Stimulated activated CD4-positive, alpha-beta T cell treated with anti-CD3 and anti-CD28 coated beads, Interleukin-15, amount 100 ng/mL, for 1 hour (primary cell): ENCODE measurements around the gene DDX25.
A peak's percentile ranks its signal among the peaks of the same experiment; 100 is the strongest.

ENCODE experiments used
- DNase-seq, 2 donors: peaks; one replicate each; pipeline ENCODE4 v3.0.0-alpha.2; 2020; ENCODE audit warnings: low read depth in 1 of 2, low spot score in 1 of 2

DDX25 gene

GRCh38 chr11:125933030-125933813 is 28.9 kb downstream of the DDX25 start:
- no peak for DNase-seq

- DNase-seq: no peak
Measured at GRCh38 chr11:125934473-125934872, 30.2 kb downstream of the DDX25 start.

DNA sequence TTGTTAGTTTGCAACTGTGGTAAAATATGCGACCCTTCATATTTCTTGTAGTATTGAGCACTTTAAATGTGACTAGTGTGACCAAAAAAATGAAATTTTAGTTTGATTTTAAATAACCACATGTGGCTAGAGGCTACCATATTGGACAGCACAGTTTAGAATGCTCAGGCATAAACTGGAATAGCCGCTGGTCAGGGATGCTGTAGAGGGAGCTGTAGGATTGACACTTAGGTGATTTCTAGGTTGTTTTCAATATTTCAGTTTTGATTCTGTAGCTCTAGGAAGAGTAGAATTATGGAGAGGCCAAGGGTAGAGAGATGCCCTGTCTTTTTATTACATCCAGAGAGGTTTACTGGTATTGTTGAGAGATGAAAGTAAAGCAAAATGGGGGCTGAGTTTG is 30.7 kb downstream of the DDX25 start:
- DNase-seq: no peak

- DNase-seq: no peak
Measured at GRCh38 chr11:125935618-125936199, 31.4 kb downstream of the DDX25 start.

DNA sequence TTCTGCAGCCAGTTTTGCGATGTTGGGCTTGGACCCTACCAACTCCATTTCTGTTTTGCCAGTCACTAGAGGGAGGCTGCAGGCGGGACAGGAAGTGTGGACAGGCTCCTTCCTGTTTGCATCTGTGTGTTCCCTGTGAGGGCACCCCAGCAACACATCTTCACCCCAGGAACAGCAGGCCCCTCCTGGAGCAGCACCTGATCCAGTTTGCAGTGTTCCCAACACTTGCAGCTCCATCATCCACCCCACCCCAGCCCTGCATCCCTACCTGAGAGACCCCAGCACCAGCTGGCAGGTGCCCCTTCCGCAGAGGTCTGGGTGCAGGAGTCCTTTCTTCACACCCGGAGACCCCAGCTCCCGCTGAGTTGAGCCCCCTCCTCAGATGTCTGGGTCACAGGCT is 34.1 kb downstream of the DDX25 start:
- no peak for DNase-seq

DNA sequence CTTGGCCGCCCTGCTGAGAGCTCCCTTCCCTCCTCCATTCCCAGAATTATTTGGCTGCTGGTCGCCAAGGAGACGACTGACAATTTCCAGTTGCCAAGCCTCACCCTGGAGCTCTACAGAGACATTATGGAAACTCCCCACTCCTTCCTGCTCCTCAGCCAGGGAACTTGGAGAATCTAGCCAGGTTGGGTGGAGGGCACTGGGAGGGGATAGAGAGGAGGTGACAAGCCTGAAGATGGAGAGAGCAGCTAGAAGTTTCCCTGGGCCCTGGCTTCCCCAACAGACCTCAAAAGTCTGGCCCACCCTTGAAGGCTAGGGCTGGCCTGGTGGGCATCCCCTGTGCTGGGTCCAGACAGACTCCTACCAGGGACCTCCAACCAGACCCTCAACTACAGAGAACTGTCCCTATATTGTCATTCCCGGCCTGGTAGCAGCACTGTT is 34.8 kb downstream of the DDX25 start:
- no peak for DNase-seq

DNA sequence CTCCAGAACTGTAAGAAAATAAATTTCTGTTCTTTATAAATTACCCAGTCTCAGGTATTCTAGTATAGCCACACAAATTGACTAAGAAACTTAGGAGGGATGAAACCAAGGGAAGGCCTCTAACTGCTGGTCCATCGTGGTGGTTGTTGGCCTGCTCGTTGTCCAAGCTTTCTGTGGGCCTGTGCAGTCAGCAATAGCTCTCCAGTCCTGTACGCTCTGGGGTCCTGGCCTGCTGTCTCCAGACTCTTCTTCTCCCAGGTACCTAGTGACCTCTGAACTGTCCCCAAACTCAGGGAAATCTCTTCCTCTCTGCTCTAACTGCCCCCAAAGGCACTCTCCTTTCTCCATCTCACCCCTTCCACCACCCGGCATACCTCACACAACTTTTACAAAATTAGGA is 35.8 kb downstream of the DDX25 start:
- DNase-seq: no peak

DNA sequence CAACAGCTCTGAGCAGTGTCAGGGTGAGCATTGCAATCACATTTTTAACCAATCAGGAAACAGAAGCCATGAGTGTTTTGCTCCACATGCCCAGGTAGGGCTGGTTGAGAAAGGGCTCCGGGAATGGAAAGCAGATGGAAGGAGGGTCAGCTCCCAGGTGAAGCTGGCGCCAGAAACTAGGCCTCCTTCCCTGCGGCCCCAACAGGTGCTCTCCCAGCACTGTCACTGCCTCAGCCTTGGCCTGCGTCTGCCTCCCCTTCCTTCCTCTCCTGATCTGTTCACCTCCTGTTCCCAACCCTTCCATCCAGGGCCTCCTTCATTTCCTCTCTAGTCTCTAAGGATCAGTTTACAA is 36.9 kb downstream of the DDX25 start:
- DNase-seq: no peak

DNA sequence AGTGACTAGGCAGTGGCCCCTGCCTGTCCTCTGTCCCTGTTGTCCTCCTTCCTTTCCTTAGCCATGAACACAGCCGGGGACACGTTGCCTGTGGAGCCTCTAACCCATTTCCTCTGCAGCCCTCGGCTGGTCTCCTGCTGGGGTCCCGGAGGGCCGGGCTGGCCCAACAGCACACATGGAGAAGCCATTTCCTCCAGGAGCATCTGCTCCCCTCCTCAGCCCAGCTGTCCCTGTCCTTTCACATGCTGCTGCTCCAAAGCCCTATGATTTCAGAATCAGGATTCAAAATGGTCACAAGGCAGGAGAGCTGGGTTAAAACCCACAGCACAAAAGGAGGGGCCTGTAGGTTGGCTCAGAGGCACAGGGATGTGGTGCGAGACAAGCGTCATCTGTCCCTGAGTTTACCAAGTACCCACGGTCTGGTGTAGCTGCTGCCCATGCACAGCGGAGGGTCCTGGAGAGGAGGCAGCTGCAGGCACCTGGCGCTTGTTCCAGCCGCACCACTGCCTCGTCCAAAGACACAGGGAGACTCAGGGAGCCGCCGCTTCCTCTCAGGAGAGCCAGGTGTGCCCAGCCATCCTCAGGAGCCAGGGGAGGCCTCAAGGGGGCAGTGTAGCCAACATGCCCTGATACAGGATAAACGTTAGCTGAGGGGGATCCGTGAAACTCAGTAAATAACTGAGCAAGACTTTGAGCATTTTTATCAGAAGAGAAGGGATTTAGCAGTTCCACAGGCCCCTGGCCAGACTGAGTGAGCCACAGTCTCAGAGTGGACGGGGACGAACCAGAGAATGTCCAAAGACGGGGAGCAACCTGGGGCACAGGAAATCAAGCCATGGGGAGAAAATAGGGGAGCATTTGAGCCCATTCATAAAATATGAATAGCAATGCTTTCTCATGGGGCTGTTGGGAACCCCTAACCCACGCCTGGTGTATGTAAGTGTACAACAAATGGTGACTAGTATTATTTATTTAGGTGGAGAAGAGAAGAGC is 37.6 kb downstream of the DDX25 start:
- DNase-seq: peak; percentile 7 to 35

DNA sequence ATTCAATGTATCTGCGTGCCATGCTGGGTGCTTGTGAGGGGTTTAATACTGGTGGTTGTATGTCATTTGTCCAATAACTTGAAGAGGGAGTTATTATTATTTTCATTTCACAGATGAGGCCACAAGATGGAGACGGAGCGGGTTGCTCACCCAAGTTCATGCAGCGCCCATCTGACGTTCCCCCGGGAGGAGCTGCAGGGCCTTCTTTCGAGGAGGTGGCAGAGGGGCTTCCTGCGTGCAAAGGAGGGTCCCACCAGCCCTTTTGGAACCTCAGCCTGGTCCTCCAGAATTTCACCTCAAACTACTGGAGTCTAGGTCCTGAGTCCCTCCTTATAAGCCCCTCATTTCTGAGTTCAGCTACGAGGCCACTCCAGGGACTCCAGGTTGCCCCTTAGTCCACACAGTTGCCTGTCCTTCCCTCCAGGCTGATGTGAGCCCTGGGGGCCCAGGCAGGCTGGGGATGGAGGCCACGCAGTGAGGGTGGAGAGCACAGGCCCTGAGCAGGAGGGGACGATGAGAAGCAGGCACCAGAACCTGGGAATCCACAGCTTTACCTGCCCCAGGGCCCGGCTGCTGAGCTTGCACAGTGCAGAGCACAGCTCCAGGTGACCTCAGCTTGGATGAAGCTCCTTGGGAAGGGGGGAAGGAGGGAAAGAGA is 38.6 kb downstream of the DDX25 start:
- no peak for DNase-seq

- no peak for DNase-seq
Measured at GRCh38 chr11:125943661-125944349, 39.5 kb downstream of the DDX25 start.

DNA sequence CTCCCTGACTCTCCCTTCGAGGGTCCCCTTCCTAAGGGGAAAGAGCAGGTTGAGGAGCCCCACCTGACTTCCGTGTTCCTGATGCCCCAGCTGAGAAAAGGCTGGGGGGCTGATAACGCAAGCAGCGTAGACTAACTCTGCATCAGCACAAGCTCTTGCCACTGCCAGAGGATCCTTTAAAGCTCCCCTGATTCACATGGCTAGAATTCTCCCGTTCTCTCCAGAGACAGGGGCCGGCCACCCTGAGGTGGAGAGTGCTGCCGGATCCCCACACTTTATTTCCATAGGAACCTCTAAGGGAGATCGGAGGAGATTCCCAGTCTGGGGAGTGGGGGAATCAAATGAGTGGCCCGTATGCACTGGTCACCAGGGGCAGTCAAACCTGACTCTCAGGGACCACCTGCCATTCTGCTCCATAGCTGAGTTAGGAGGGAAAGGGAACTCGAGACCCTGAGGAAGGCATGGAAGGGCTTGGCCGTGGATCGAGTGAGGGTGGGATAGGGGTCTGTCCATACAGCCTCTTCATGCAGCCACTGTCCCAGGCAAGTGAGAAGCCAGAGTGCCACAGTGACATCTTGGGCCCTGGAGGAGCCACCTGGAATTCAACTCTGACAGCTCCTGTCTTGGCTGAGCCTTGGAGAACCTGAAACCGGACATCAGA is 40.2 kb downstream of the DDX25 start:
- no peak for DNase-seq

DNA sequence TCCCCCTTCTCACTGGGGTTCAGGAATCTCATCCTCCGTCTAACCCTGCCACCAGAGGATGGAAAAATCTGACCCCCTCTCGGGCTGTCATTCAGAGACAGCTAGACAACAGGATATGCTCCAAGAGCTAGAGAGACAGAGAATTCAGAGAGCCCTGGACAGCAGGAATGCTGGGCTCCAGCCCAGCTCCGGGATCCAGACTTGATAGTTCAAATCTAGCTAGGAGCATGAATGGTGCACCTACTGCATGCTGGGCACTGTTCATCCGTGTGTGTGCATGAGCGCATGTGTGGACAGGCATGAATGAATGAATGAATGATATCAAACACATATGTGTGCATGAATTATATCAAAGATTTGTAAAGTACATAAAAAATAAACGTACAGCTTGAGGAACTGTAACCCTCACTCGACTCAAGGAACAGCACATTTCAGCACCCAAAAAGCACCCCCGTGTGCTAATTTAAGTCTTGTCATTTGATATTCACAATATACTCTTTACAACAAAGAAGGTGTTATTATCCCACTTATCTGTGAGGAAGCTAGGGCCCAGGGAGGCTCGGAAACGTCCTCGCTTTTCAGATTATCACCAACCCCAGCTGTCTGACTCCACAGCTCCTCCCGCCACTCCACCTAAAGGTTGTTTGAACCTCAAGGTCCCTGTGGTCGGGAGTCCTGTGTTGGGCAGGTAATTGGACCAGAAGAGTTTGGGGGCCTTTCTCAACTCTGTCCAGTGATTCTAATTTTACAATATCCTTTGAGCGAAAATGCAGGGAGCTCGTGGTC is 40.9 kb downstream of the DDX25 start:
- DNase-seq: no peak

- DNase-seq: no peak
Measured at GRCh38 chr11:125945797-125946520, 41.7 kb downstream of the DDX25 start, which contains the start of gene VSIG10L2. VSIG10L2 (plus strand) TSS chr11:125946044; CDS start chr11:125946056, 12 bp downstream.

GRCh38 chr11:125946712-125947418 is 42.6 kb downstream of the DDX25 start:
- no peak for DNase-seq

GRCh38 chr11:125947419-125948277 is 43.3 kb downstream of the DDX25 start:
- no peak for DNase-seq
